Measurements from ENCODE around the gene NDUFS4. TPM values are rescaled to one million over a fixed set of nuclear protein-coding genes. Genes with fewer than 3 reads are reported as not detected.
A peak's percentile ranks its signal among the peaks of the same experiment; 100 is the strongest.
"Not testable (repeated sequence)": the region's sequence is repeated elsewhere in the genome, so short reads cannot be mapped to it uniquely, and the experiment has no call there.

The NDUFS4 gene
- polyA plus RNA-seq (ENCODE audit: insufficient read length in 10 of 10): 100 to 1,000 TPM in 9 of 10 donors, 10 to 100 TPM in 1; 95.5 to 117 (median 110) TPM
- long read RNA-seq, donor 1, transcript NDUFS4-201 (5 exons, 675 nt): major isoform, 80 of 88 reads
- long read RNA-seq, donor 1, transcript NDUFS4-203 (4 exons, 559 nt): minor isoform, 5 of 88 reads
- long read RNA-seq, donor 1, partial matches to known transcripts: 0 of 88 reads
- long read RNA-seq, donor 1, other reads (novel, unspliced or antisense): 0 of 88 reads
- long read RNA-seq, donor 2, transcript NDUFS4-203 (4 exons, 559 nt): minor isoform, 8 of 77 reads
- long read RNA-seq, donor 2, transcript NDUFS4-201 (5 exons, 675 nt): major isoform, 67 of 77 reads
- long read RNA-seq, donor 2, partial matches to known transcripts: 0 of 77 reads
- long read RNA-seq, donor 2, other reads (novel, unspliced or antisense): 0 of 77 reads
- long read RNA-seq, donor 3, partial matches to known transcripts: 0 of 1 reads
- long read RNA-seq, donor 3, other reads (novel, unspliced or antisense): 0 of 1 reads
- long read RNA-seq, donor 4, transcript NDUFS4-201 (5 exons, 675 nt): major isoform, 69 of 84 reads
- long read RNA-seq, donor 4, partial matches to known transcripts: 8 of 84 reads
- long read RNA-seq, donor 4, other reads (novel, unspliced or antisense): 0 of 84 reads
- long read RNA-seq, donor 5, transcript NDUFS4-201 (5 exons, 675 nt): major isoform, 104 of 110 reads
- long read RNA-seq, donor 5, partial matches to known transcripts: 5 of 110 reads
- long read RNA-seq, donor 5, other reads (novel, unspliced or antisense): 0 of 110 reads
- long read RNA-seq, donor 6, transcript NDUFS4-201 (5 exons, 675 nt): major isoform, 106 of 120 reads
- long read RNA-seq, donor 6, partial matches to known transcripts: 12 of 120 reads
- long read RNA-seq, donor 6, other reads (novel, unspliced or antisense): 0 of 120 reads
- long read RNA-seq, donor 7, transcript NDUFS4-201 (5 exons, 675 nt): major isoform, 51 of 56 reads
- long read RNA-seq, donor 7, partial matches to known transcripts: 0 of 56 reads
- long read RNA-seq, donor 7, other reads (novel, unspliced or antisense): 0 of 56 reads
- long read RNA-seq, donor 8, transcript NDUFS4-201 (5 exons, 675 nt): major isoform, 60 of 87 reads
- long read RNA-seq, donor 8, partial matches to known transcripts: 22 of 87 reads
- long read RNA-seq, donor 8, other reads (novel, unspliced or antisense): 0 of 87 reads
- long read RNA-seq, donor 9, transcript NDUFS4-201 (5 exons, 675 nt): major isoform, 13 of 15 reads
- long read RNA-seq, donor 9, partial matches to known transcripts: 0 of 15 reads
- long read RNA-seq, donor 9, other reads (novel, unspliced or antisense): 0 of 15 reads

- peak; percentile 90 to 96 (median 93) for DNase-seq
These were observed at the start of gene NDUFS4 for GRCh38 chr5:53560506-53561191. NDUFS4 (plus strand) TSS chr5:53560639; CDS start chr5:53560663, 24 bp downstream.

DNA sequence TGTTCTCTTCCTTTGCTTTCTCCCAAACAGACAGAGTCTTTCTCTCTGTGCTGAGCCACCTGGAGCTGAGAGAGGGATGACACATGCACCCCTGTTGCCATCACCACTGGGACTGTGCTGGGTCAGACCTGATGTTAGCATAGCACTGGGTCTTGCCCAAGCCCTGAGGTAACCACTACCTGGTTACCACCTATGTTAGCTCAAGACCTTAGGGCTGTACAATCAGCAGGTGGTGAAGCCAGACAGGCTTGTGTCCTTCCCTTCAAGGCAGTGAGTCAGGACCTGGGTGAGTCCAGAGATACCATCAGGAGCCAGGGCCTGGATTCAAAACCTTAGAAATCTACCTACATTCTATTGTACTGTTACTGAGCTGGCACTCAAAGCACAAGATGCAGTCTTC lies 47.9 kb upstream of the NDUFS4 start:
- no peak for DNase-seq

GRCh38 chr5:53515988-53516387 lies 44.5 kb upstream of the NDUFS4 start:
- DNase-seq: no peak

DNA sequence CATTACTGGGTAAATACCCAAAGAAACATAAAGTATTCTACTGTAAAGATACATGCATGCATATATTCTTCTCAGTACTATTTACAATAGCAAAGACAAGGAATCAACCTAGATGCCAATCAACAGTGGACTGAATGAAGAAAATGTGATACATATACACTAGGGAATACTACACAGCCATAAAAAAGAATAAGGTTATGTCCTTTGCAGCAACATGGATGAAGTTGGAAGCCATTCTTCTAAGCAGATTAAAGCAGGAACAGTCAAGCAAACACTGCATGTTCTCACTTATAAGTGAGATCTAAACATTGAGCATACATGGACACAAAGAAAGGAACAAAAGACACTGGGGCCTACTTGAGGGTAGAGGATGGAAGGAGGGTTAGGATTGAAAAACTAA lies 39.6 kb upstream of the NDUFS4 start:
- DNase-seq: no peak

- no peak for DNase-seq
These were observed 22.7 kb upstream of the NDUFS4 start for GRCh38 chr5:53537711-53538110.

- DNase-seq: not testable (repeated sequence)
These were observed 19.7 kb upstream of the NDUFS4 start for GRCh38 chr5:53540739-53541138.

DNA sequence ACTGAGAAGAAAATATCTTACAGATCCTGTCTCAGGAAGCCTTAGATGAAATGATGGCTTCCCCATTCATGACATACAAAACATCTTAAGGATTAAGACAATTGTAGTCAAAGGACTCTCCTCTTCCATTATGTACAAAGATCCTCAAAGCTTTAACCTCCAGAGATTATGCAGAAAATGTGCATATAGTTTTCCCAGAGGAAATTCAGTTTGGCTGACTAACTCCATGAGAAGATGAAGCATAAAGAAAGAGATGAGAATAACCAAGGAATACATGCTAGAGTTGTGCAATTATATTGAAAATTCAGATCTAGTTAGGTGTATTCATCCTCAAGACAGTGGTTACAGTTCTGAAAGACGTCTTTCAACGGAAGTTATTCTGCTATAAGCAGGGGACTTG lies 18.6 kb upstream of the NDUFS4 start:
- no peak for DNase-seq

DNA sequence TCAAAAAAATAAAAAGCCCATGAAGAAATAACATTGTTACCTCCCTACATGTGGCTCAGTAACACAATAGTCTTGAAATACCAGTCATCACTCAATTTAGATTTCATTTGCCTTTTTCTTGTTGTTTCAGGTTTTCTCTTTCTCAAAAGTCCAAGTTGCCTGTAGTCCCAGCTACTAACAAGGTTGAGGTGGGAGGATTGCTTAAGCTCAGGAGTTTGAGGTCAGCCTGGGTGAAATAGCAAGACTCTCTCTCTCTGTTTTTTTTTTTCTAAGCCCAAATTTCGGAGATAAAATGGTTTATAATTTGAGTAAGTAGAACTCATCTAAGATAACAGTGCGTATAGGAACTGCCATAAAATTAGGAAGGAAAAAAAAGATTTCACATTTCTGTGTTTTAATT lies 17.5 kb upstream of the NDUFS4 start:
- DNase-seq: no peak

- peak in 1 of 3 donors; percentile 19 for DNase-seq
These were observed 17.0 kb upstream of the NDUFS4 start for GRCh38 chr5:53543401-53543800.

DNA sequence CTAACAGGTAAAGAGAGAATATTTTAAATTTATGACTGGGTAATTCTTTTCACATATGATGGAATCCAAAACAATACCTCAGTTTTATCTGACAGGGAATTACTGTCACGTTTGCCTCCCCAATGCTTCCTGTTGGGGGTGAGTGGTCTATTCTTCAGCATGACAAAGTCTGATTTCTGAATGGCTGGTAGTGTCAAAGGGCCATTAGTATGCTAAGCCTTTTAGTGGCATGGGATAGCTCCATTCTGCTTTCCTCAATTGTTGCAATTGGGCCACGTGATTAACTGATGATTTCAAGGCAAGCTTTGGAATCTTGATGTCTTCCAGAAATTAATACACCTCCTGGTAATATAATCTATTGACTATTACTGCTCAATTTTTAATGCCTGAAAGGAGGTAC lies 14.7 kb upstream of the NDUFS4 start:
- DNase-seq: no peak

GRCh38 chr5:53547226-53547625 lies 13.2 kb upstream of the NDUFS4 start:
- no peak for DNase-seq

DNA sequence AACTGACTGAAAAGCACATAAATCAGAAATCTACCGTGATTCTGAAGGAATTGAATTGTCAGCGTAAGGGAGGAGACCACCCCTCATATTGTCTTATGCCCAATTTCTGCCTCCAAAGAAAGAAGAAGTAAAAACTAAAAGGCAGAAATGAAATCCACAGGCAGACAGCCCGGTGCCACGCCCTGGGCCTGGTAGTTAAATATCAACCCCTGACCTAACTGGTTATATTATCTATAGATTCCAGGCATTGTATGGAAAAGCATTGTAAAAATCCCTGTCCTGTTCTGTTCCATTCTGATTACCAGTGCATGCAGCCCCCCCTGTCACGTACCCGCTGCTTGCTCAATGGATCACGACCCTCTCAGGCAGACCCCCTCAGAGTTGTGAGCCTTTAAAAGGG lies 11.9 kb upstream of the NDUFS4 start:
- DNase-seq: not testable (repeated sequence)

GRCh38 chr5:53549792-53550191 lies 10.6 kb upstream of the NDUFS4 start:
- no peak for DNase-seq

GRCh38 chr5:53552561-53552960 lies 7.9 kb upstream of the NDUFS4 start:
- no peak for DNase-seq

DNA sequence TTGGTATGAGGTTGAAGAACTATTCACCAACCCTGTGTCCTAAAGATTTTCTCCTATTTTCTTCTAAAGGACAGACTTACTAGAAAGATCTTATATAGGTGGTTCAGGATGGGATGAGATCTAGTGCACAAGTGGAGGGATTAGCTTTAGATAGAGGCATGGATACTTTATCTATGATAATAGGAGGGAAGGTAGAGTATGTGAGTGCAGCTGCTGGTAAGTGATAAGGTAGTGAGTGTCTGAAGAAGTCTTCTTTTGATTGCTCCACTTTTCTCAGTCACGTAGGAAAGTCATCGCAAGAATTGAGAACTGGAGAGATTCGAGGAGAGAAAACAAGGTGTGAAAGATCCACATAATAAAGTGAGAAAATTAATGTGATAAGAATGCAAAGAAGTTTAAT lies 6.0 kb upstream of the NDUFS4 start:
- DNase-seq: no peak

DNA sequence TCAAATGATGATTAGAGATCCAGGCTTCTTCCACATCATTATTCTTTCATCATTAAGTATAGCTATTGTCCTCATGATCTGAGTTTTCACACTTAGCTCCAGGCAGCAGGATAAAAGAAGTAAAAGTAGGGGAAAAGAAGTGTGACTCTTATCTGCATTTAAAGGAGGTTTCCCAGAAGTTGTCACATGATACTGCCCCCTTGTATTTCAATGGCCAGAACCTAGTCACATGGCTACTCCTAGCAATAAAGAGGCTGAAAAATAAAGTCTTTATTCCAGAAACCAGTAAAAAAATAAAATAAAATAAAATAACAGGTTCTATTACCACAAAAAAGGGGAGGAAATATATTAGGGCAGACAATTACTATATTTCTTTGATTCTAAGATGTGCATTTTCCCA lies 5.3 kb upstream of the NDUFS4 start:
- no peak for DNase-seq

DNA sequence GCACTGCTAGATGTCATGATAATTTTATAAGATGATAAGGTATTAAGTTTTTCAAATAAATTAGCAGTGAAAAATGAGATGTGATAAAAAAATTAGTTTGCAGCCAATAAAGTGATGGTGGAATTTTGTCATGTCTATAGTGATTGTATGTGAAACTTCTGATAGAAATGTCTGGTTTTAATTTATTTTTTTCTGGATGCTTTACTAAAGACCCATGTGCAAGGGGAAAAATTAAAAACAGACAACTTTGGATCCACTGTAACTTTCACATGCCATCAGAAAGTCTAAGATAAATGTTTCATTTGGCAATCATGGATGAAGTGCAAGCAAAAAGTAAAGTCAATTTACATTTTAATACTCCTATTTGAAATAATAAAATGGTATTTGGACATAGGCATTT lies 4.4 kb upstream of the NDUFS4 start:
- DNase-seq: no peak

- DNase-seq: no peak
These were observed 3.1 kb upstream of the NDUFS4 start for GRCh38 chr5:53557386-53557785.

- DNase-seq: no peak
These were observed 1.5 kb upstream of the NDUFS4 start for GRCh38 chr5:53558966-53559365.

DNA sequence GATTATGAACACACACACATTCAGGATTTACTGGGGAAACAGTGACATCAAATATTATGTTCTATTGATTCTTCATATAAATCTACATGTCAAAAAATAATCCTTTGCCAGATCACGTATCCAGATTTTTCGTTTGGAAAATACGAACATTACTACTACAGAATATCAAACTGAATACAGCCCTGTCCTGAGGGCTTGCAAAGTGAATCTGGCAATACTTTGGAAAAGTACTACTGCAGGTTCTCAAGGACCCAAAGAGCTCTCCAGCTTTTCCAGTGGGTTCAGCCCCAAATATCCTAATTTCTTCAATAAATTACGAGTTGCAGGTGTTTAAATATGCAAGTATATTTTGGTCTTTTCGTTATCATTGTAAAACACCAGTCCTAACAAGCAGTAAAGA lies 411 bp upstream of the NDUFS4 start:
- DNase-seq: no peak

- peak in 2 of 3 donors; percentile 33 to 61 for DNase-seq
These were observed 8.0 kb downstream of the NDUFS4 start for GRCh38 chr5:53568401-53568800.

All from muscle of back (tissue), 13 donors.